HepG2 (cell line): ENCODE results near the gene PROM2. TPM values are rescaled to one million over a fixed set of nuclear protein-coding genes. Genes with fewer than 3 reads are reported as not detected.

ENCODE experiments used
- ATAC-seq: fragments of 200-7000 bp; cut with Tn5 transposase; 3 replicates; pipeline ENCODE4 v1.9.1; 2020; ENCODE audit warnings: mild to moderate bottlenecking, moderate library complexity
- BruUV-seq: library from RNA; stranded (reverse); fragments of 400-500 nt; replicated peaks from 2 replicates; lab custom pipeline; 2021; lab: Mats Ljungman, UMichigan
- CTCF ChIA-PET: fragments of 300-600 bp; formaldehyde crosslinking; extraction: SDS; loops from one replicate; lab custom pipeline; 2021; ENCODE audit warnings: low total read pairs, inconsistent platforms, low intra/inter-chr PET ratio; lab: Yijun Ruan, JAX
- POLR2A ChIA-PET: fragments of 350-600 bp; sonication (Branson Sonifier 250); formaldehyde crosslinking; loops from one replicate; lab custom pipeline; 2020; ENCODE audit warnings: antibody characterized with exemption, inconsistent platforms; lab: Yijun Ruan, JAX
- DNase-seq: peaks from one replicate; pipeline ENCODE4 v3.0.0-alpha.2; 2015; ENCODE audit warnings: low spot score
- FAIRE-seq: peaks from 3 replicates; lab custom pipeline; 2011; peaks lifted over from hg19 to GRCh38; lab: Jason Lieb, UNC
- H2AFZ ChIP-seq: one replicate; pipeline ENCODE4 v1.6.1; 2011; ENCODE audit warnings: low read length, inconsistent platforms
- H3K27ac ChIP-seq: fragments of 300-600 bp; 3 replicates; pipeline ENCODE4 v1.8.0; 2011; ENCODE audit warnings: mixed run types, mild to moderate bottlenecking, mixed read lengths, low read length, inconsistent platforms; ENCODE audit not compliant: insufficient read depth; ENCODE audit errors: extremely low read length
- H3K27me3 ChIP-seq, 2 experiments: fragments of 200-600 bp in 1 of 2; 2 replicates in 1 of 2; 3 replicates in 1 of 2; pipeline versions ENCODE4 v1.6.0 to v1.8.0; 2011; ENCODE audit warnings: low read length in 2 of 2, mild to moderate bottlenecking in 2 of 2, moderate library complexity in 2 of 2, inconsistent platforms in 1 of 2; ENCODE audit not compliant: insufficient read depth in 2 of 2, control insufficient read depth in 1 of 2
- H3K36me3 ChIP-seq, 2 experiments: fragments of 200-600 bp in 1 of 2; replicated peaks in 1 of 2; 2 replicates in 1 of 2; 3 replicates in 1 of 2; pipeline versions ENCODE4 v1.5.1 to v1.8.0; 2011; ENCODE audit warnings: low read length in 2 of 2, inconsistent platforms in 1 of 2; ENCODE audit not compliant: insufficient read depth in 2 of 2, control insufficient read depth in 1 of 2
- H3K4me1 ChIP-seq: 2 replicates; pipeline ENCODE4 v1.5.1; 2012; ENCODE audit warnings: low read length, inconsistent platforms; ENCODE audit not compliant: insufficient read depth
- H3K4me2 ChIP-seq: 2 replicates; pipeline ENCODE4 v1.6.0; 2011; ENCODE audit warnings: low read depth, low read length, inconsistent platforms
- H3K4me3 ChIP-seq, 3 experiments: fragments of 200-600 bp in 1 of 3; sonication (generic), shearing (Covaris generic) in 1 of 3; replicated peaks in 1 of 3; 2 replicates each; pipeline ENCODE4 v1.5.1; 2011 to 2016; ENCODE audit warnings: low read length in 3 of 3, inconsistent platforms in 2 of 3, low read depth in 2 of 3, mild to moderate bottlenecking in 2 of 3, control low read depth in 1 of 3, mixed read lengths in 1 of 3; ENCODE audit not compliant: insufficient read depth in 1 of 3
- H3K79me2 ChIP-seq: one replicate; pipeline ENCODE4 v1.6.1; 2011; ENCODE audit warnings: low read length, inconsistent platforms; ENCODE audit not compliant: insufficient read depth
- H3K9ac ChIP-seq: 2 replicates; pipeline ENCODE4 v1.6.0; 2011; ENCODE audit warnings: mild to moderate bottlenecking, low read depth, low read length, inconsistent platforms; ENCODE audit not compliant: insufficient read depth
- H3K9me3 ChIP-seq: 2 replicates; pipeline ENCODE4 v1.5.1; 2012; ENCODE audit warnings: mild to moderate bottlenecking, low read length
- H4K20me1 ChIP-seq: 2 replicates; pipeline ENCODE4 v1.6.0; 2011; ENCODE audit warnings: inconsistent platforms, mild to moderate bottlenecking, low read length, moderate library complexity; ENCODE audit not compliant: insufficient read depth
- ATM ChIP-seq: fragments of 450-650 bp; IDR thresholded peaks from 2 replicates; pipeline ENCODE4 v1.7.1; 2017; ENCODE audit warnings: mild to moderate bottlenecking, borderline replicate concordance
- HOXA5 ChIP-seq: sonication (generic); formaldehyde crosslinking; IDR thresholded peaks from 2 replicates; pipeline ENCODE4 v1.4.0; 2020; ENCODE audit warnings: missing genetic modification reagents
- LCORL ChIP-seq, 2 experiments: fragments of 450-650 bp in 1 of 2; sonication (generic) in 1 of 2; formaldehyde crosslinking in 1 of 2; IDR thresholded peaks; 2 replicates each; pipeline versions ENCODE4 v1.5.0 to v1.6.1; 2017 to 2020; ENCODE audit warnings: antibody characterized with exemption in 1 of 2, missing genetic modification reagents in 1 of 2
- NR3C1 ChIP-seq: sonication (generic); formaldehyde crosslinking; IDR thresholded peaks from 2 replicates; pipeline ENCODE4 v1.4.0; 2020; ENCODE audit warnings: missing genetic modification reagents
- SNAPC2 ChIP-seq: sonication (generic); formaldehyde crosslinking; IDR thresholded peaks from 2 replicates; pipeline ENCODE4 v1.8.1; 2022; ENCODE audit warnings: mild to moderate bottlenecking, missing genetic modification reagents
- STAT5B ChIP-seq: sonication (generic); formaldehyde crosslinking; IDR thresholded peaks from 2 replicates; pipeline ENCODE4 v1.4.0; 2020; ENCODE audit warnings: missing genetic modification reagents
- TFAP4 ChIP-seq: sonication (generic); IDR thresholded peaks from 2 replicates; pipeline ENCODE4 v1.6.1; 2016; ENCODE audit warnings: low read depth, borderline replicate concordance
- ZBTB38 ChIP-seq: sonication (generic); formaldehyde crosslinking; IDR thresholded peaks from 2 replicates; pipeline ENCODE4 v1.5.1; 2020; ENCODE audit warnings: mild to moderate bottlenecking, missing genetic modification reagents
- ZBTB49 ChIP-seq: sonication (generic); formaldehyde crosslinking; IDR thresholded peaks from 2 replicates; pipeline ENCODE4 v1.4.0; 2020; ENCODE audit warnings: missing genetic modification reagents, borderline replicate concordance
- ZNF33A ChIP-seq: sonication (generic); formaldehyde crosslinking; IDR thresholded peaks from 2 replicates; pipeline ENCODE4 v1.5.1; 2020; ENCODE audit warnings: missing genetic modification reagents, mild to moderate bottlenecking, moderate library complexity, borderline replicate concordance
- ZNF557 ChIP-seq: sonication (generic); formaldehyde crosslinking; IDR thresholded peaks from 2 replicates; pipeline ENCODE4 v1.4.0; 2020; ENCODE audit warnings: missing genetic modification reagents
- ZNF781 ChIP-seq: sonication (generic); formaldehyde crosslinking; IDR thresholded peaks from 2 replicates; pipeline ENCODE4 v1.5.1; 2020; ENCODE audit warnings: borderline replicate concordance, mild to moderate bottlenecking, missing genetic modification reagents; ENCODE audit errors: not compliant biosample characterization
- WGBS: methylation state at CpG from one replicate; pipeline ENCODE4 v1.1.6; 2017; ENCODE audit warnings: low lambda C conversion rate; 5-methylcytosine and 5-hydroxymethylcytosine counted together
- in situ Hi-C: cut with HindIII; loops from 2 replicates; pipeline ENCODE4 v1.10.0; 2017; ENCODE audit warnings: low pct_unique_long_range_greater_than_20kb; ENCODE audit not compliant: extremely low pct_ligation_motif_present
- intact Hi-C: fragments of 100-400 bp; cut with micrococcal nuclease; formaldehyde crosslinking; loops from one replicate; pipeline ENCODE4 v1.10.0; 2022; ENCODE audit not compliant: unreplicated experiment
- polyA plus RNA-seq, 8 experiments: library from polyadenylated mRNA; depleted of rRNA in 3 of 8; stranded (reverse) in 7 of 8; unstranded in 1 of 8; fragments of >200 nt; fragmentation: Illumina TruSeq in 4 of 8; extraction: Trizol in 4 of 8; gene quantifications; 2 replicates each; pipeline versions ENCODE4 v1.2.1 to v1.2.3, GENCODE V29; 2011 to 2016; ENCODE audit warnings: low read depth in 4 of 8, missing spikeins in 1 of 8, mixed read lengths in 1 of 8; ENCODE audit not compliant: insufficient read depth in 1 of 8
- total RNA-seq, 5 experiments: library from RNA; depleted of rRNA; stranded (reverse); fragments of >200 nt; fragmentation: Illumina TruSeq; extraction: Trizol; gene quantifications; 2 replicates each; pipeline ENCODE4 v1.2.3, GENCODE V29; 2016; ENCODE audit warnings: low read depth in 1 of 5
- TF ChIP-seq, protein P1 (sequence below): sonication (generic); formaldehyde crosslinking; conservative IDR thresholded peaks from 2 replicates; pipeline ENCODE4 v1.8.1; 2023; ENCODE audit warnings: missing genetic modification reagents

PROM2 gene
- total and polyA plus RNA-seq, 2 of the 13 experiments (the other 11 are each of a cell fraction or from before 2014, with no cell fraction given): not detected

- H3K4me3 ChIP-seq: no peak overlapping the region
- no peak overlapping the region for H2AFZ ChIP-seq
- no TSS peak for BruUV-seq
- H3K36me3 ChIP-seq: no peaks in the 10 kb centered on the region
- no peak for ATAC-seq
- peaks cover 15 to 80% of the 10 kb centered on the region in 2 experiments for H3K27me3 ChIP-seq
- H4K20me1 ChIP-seq: no peaks in the 10 kb centered on the region; the same call in 1 of the 2 replicates
- no peak for TF ChIP-seq TFAP4
- no peak for TF ChIP-seq LCORL (IDR thresholded peaks at IDR 0.05)
- TF ChIP-seq LCORL (CRISPR knock-in tag; IDR thresholded peaks at IDR 0.05): no peak
- no peak for TF ChIP-seq ZBTB38 (CRISPR knock-in tag)
- TF ChIP-seq ZNF557 (CRISPR knock-in tag): no peak
- TF ChIP-seq ZNF781 (CRISPR knock-in tag): no peak
- TF ChIP-seq SNAPC2 (CRISPR knock-in tag): no peak
- TF ChIP-seq, protein P1, sequence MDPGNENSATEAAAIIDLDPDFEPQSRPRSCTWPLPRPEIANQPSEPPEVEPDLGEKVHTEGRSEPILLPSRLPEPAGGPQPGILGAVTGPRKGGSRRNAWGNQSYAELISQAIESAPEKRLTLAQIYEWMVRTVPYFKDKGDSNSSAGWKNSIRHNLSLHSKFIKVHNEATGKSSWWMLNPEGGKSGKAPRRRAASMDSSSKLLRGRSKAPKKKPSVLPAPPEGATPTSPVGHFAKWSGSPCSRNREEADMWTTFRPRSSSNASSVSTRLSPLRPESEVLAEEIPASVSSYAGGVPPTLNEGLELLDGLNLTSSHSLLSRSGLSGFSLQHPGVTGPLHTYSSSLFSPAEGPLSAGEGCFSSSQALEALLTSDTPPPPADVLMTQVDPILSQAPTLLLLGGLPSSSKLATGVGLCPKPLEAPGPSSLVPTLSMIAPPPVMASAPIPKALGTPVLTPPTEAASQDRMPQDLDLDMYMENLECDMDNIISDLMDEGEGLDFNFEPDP (CRISPR knock-in tag): no peak
- no peak for TF ChIP-seq NR3C1
- TF ChIP-seq ATM: no peak
- TF ChIP-seq ZNF33A (CRISPR knock-in tag): no peak
- no peak for TF ChIP-seq HOXA5 (CRISPR knock-in tag)
- no peak for TF ChIP-seq STAT5B
- no peak for TF ChIP-seq ZBTB49
- TF ChIP-seq, all 625 proteins: peak for 0
- H3K9ac ChIP-seq: no peak overlapping the region
- no peaks in the 10 kb centered on the region for H3K9me3 ChIP-seq
- POLR2A ChIA-PET: no interaction called here
- no peak overlapping the region for H3K27ac ChIP-seq
- H3K4me1 ChIP-seq: no peaks in the 10 kb centered on the region
- CTCF ChIA-PET: no interaction called here
- 19% methylated on average over 6 of the region's 8 CpGs for WGBS
- intact Hi-C loops: no loop called here
- no peaks in the 10 kb centered on the region for H3K79me2 ChIP-seq
- no peak for DNase-seq
- no peak overlapping the region for H3K4me2 ChIP-seq
- no peak for FAIRE-seq
- in situ Hi-C loops: loop anchor here (5.0 kb wide), 1 partner anchor 84 kb away; no protein-coding TSS in a partner anchor
Observed at GRCh38 chr2:95316466-95317122, 42.3 kb downstream of the PROM2 start.
